Peyer's patch (tissue), 4 donors: ENCODE measurements around the gene STX18.

Source experiments
- CTCF ChIP-seq, 6 experiments: fragments of 450-650 bp in 4 of 6; fragments of 200-600 bp in 2 of 6; sonication (generic) in 1 of 6; IDR thresholded peaks; one replicate each; pipeline ENCODE4 v1.5.1; 2017 to 2019; ENCODE audit warnings: antibody characterized with exemption in 6 of 6, mild to moderate bottlenecking in 3 of 6, moderate library complexity in 1 of 6
- POLR2A ChIP-seq, 2 donors: fragments of 450-650 bp; IDR thresholded peaks; one replicate each; pipeline ENCODE4 v1.5.1; 2017; ENCODE audit warnings: antibody characterized with exemption in 2 of 2, mild to moderate bottlenecking in 2 of 2, moderate library complexity in 2 of 2

GRCh38 chr4:4411906-4412305 lies 129.9 kb downstream of the STX18 start:
- TF ChIP-seq POLR2A (IDR thresholded peaks at IDR 0.05) (no peak), CTCF (IDR thresholded peaks at IDR 0.05) (no peak)
